WTC11 (cell line): ENCODE results near the gene PI4K2A.

ENCODE experiments used
- CREM ChIP-seq: sonication (generic); formaldehyde crosslinking; IDR thresholded peaks from 2 replicates; pipeline ENCODE4 v1.8.1; 2022; ENCODE audit warnings: mild to moderate bottlenecking, missing genetic modification reagents, moderate library complexity
- ESRRA ChIP-seq: sonication (generic); formaldehyde crosslinking; IDR thresholded peaks from 2 replicates; pipeline ENCODE4 v1.8.1; 2022; ENCODE audit warnings: mild to moderate bottlenecking, missing genetic modification reagents, borderline replicate concordance
- IRF2 ChIP-seq: sonication (generic); formaldehyde crosslinking; IDR thresholded peaks from 2 replicates; pipeline ENCODE4 v1.8.0; 2022; ENCODE audit warnings: low read depth, missing genetic modification reagents, borderline replicate concordance
- NFYB ChIP-seq: sonication (generic); formaldehyde crosslinking; conservative IDR thresholded peaks from 2 replicates; pipeline ENCODE4 v1.8.0; 2022; ENCODE audit warnings: low read depth, missing genetic modification reagents
- NR2C2 ChIP-seq: sonication (generic); formaldehyde crosslinking; IDR thresholded peaks from 2 replicates; pipeline ENCODE4 v1.8.0; 2022; ENCODE audit warnings: mild to moderate bottlenecking, missing genetic modification reagents
- TCF7 ChIP-seq: sonication (generic); formaldehyde crosslinking; IDR thresholded peaks from 2 replicates; pipeline ENCODE4 v1.8.0; 2022; ENCODE audit warnings: mild to moderate bottlenecking, low read depth, missing genetic modification reagents, moderate library complexity
- TEAD4 ChIP-seq: sonication (generic); formaldehyde crosslinking; IDR thresholded peaks from 2 replicates; pipeline ENCODE4 v1.8.0; 2022; ENCODE audit warnings: mild to moderate bottlenecking, missing genetic modification reagents
- TF ChIP-seq, protein P1 (sequence below): fragments of 200-600 bp; IDR thresholded peaks from 2 replicates; pipeline ENCODE4 v1.8.0; 2022; ENCODE audit warnings: antibody characterized with exemption
- TF ChIP-seq, protein P2 (sequence below): sonication (generic); formaldehyde crosslinking; IDR thresholded peaks from 2 replicates; pipeline ENCODE4 v1.8.0; 2022; ENCODE audit warnings: mild to moderate bottlenecking, missing genetic modification reagents

DNA sequence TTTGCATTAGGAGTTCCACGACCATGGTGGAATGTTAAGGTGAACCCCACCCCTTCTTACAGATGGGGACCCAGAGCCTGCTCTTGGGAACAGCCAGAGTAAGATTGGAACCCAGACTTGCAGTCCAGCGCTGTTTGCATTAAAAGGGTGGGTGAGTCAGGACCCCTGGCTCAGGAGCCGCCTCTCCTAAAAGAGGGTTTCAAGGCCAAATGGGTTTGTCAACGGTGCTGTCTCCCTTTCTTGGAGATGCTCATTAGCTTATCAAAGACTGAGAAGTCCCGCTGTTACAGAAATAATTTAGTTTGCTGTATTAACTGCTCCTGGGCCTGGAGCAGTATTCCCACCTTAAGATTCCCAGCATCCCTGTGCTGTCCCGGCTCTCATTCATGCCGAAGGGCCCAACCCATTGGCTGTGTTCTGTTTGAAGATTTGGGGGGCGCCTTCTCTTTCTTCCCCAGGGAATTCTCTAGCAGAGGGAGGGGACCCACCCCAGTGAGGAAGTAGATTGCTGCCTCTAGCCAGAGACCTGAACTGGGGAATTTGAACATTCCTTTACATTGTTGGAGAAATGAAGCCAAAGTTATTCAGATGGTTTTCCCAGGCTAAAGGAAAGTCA is 74.9 kb downstream of the PI4K2A start:
- TF ChIP-seq, protein P1, sequence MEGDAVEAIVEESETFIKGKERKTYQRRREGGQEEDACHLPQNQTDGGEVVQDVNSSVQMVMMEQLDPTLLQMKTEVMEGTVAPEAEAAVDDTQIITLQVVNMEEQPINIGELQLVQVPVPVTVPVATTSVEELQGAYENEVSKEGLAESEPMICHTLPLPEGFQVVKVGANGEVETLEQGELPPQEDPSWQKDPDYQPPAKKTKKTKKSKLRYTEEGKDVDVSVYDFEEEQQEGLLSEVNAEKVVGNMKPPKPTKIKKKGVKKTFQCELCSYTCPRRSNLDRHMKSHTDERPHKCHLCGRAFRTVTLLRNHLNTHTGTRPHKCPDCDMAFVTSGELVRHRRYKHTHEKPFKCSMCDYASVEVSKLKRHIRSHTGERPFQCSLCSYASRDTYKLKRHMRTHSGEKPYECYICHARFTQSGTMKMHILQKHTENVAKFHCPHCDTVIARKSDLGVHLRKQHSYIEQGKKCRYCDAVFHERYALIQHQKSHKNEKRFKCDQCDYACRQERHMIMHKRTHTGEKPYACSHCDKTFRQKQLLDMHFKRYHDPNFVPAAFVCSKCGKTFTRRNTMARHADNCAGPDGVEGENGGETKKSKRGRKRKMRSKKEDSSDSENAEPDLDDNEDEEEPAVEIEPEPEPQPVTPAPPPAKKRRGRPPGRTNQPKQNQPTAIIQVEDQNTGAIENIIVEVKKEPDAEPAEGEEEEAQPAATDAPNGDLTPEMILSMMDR: no peak
- no peak for TF ChIP-seq IRF2 (CRISPR knock-in tag)
- no peak for TF ChIP-seq ESRRA
- no peak for TF ChIP-seq TCF7 (CRISPR knock-in tag)
- TF ChIP-seq NR2C2 (CRISPR knock-in tag): no peak
- TF ChIP-seq NFYB: no peak
- no peak for TF ChIP-seq TEAD4
- TF ChIP-seq CREM (CRISPR knock-in tag): 0 out of 2 replicates have a peak, but pooled peaks have one; percentile 39
- TF ChIP-seq, protein P2, sequence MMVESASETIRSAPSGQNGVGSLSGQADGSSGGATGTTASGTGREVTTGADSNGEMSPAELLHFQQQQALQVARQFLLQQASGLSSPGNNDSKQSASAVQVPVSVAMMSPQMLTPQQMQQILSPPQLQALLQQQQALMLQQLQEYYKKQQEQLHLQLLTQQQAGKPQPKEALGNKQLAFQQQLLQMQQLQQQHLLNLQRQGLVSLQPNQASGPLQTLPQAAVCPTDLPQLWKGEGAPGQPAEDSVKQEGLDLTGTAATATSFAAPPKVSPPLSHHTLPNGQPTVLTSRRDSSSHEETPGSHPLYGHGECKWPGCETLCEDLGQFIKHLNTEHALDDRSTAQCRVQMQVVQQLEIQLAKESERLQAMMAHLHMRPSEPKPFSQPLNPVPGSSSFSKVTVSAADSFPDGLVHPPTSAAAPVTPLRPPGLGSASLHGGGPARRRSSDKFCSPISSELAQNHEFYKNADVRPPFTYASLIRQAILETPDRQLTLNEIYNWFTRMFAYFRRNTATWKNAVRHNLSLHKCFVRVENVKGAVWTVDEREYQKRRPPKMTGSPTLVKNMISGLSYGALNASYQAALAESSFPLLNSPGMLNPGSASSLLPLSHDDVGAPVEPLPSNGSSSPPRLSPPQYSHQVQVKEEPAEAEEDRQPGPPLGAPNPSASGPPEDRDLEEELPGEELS (CRISPR knock-in tag): no peak
